ENCODE results near the gene OASL.

- no peak for TF ChIP-seq CTCF (conservative IDR thresholded peaks at IDR 0.05)
- no peak for TF ChIP-seq ZFX (IDR thresholded peaks at IDR 0.05)
These were observed 25.3 kb downstream of the OASL start for GRCh38 chr12:121013715-121014114.

Data from C4-2B (cell line).